Testis (tissue), 2 donors: ENCODE data around the gene CEACAM7.

Experiments
- CTCF ChIP-seq, 3 experiments: fragments of 450-650 bp in 2 of 3; fragments of 200-600 bp in 1 of 3; sonication (generic) in 1 of 3; IDR thresholded peaks; one replicate each; pipeline ENCODE4 v1.5.1; 2016 to 2019; ENCODE audit warnings: antibody characterized with exemption in 3 of 3, mild to moderate bottlenecking in 2 of 3, moderate library complexity in 1 of 3
- POLR2A ChIP-seq: fragments of 450-650 bp; IDR thresholded peaks from one replicate; pipeline ENCODE4 v1.6.1; 2017; ENCODE audit warnings: antibody characterized with exemption, mild to moderate bottlenecking, moderate library complexity

GRCh38 chr19:41694196-41694595 lies 6.1 kb upstream of the CEACAM7 start:
- TF ChIP-seq CTCF (IDR thresholded peaks at IDR 0.05) (no peak), POLR2A (no peak)
